K562 (cell line): Measurements from ENCODE around the gene GFRA1. TPM values are rescaled to one million over a fixed set of nuclear protein-coding genes. Genes with fewer than 3 reads are reported as not detected.

Experiments
- ATAC-seq: fragments of 200-7000 bp; cut with Tn5 transposase; 3 replicates; pipeline ENCODE4 v1.9.1; 2020; ENCODE audit warnings: moderate library complexity
- BruUV-seq: library from RNA; stranded (reverse); fragments of 400-500 nt; replicated peaks from 2 replicates; lab custom pipeline; 2021; lab: Mats Ljungman, UMichigan
- CTCF ChIA-PET: fragments of 300-600 bp; formaldehyde crosslinking; extraction: SDS; loops from one replicate; lab custom pipeline; 2021; ENCODE audit warnings: low intra/inter-chr PET ratio; lab: Yijun Ruan, JAX
- POLR2A ChIA-PET: fragments of 300-600, 350-650 bp; sonication (Branson Sonifier 250); formaldehyde crosslinking; extraction: SDS; loops from one replicate; lab custom pipeline; 2021; ENCODE audit warnings: antibody characterized with exemption, inconsistent platforms; lab: Yijun Ruan, JAX
- DNase-seq, 4 experiments: peaks; one replicate each; pipeline versions ENCODE4 v3.0.0 to v3.0.0-alpha.2; 2011 to 2018; ENCODE audit warnings: low spot score in 3 of 4, mixed read lengths in 3 of 4; ENCODE audit errors: extremely low read depth in 1 of 4
- FAIRE-seq: peaks from 2 replicates; lab custom pipeline; 2011; peaks lifted over from hg19 to GRCh38; lab: Jason Lieb, UNC
- H2AFZ ChIP-seq: 2 replicates; pipeline ENCODE4 v1.6.0; 2011; ENCODE audit warnings: low read depth, low read length, control low read depth, inconsistent platforms
- H3K27ac ChIP-seq: fragments of 200-600 bp; 3 replicates; pipeline ENCODE4 v1.8.0; 2011; ENCODE audit warnings: low read depth, mild to moderate bottlenecking, control low read depth, inconsistent platforms, low read length, moderate library complexity, mixed read lengths; ENCODE audit errors: extremely low read depth
- H3K27me3 ChIP-seq, 2 experiments: fragments of 300-600 bp in 1 of 2; 2 replicates in 1 of 2; 3 replicates in 1 of 2; pipeline versions ENCODE4 v1.6.0 to v1.8.0; 2011; ENCODE audit warnings: inconsistent platforms in 2 of 2, low read length in 2 of 2, mild to moderate bottlenecking in 1 of 2, mixed read lengths in 1 of 2, moderate library complexity in 1 of 2; ENCODE audit not compliant: control insufficient read depth in 2 of 2, insufficient read depth in 2 of 2
- H3K36me3 ChIP-seq: fragments of 300-600 bp; 3 replicates; pipeline ENCODE4 v1.8.0; 2011; ENCODE audit warnings: mild to moderate bottlenecking, low read length, inconsistent platforms; ENCODE audit not compliant: control insufficient read depth, insufficient read depth
- H3K4me1 ChIP-seq, 2 experiments: fragments of 200-600 bp in 1 of 2; replicated peaks in 1 of 2; 2 replicates in 1 of 2; 3 replicates in 1 of 2; pipeline versions ENCODE4 v1.5.1 to v1.8.0; 2011; ENCODE audit warnings: inconsistent platforms in 2 of 2, low read length in 2 of 2, mild to moderate bottlenecking in 1 of 2, mixed read lengths in 1 of 2, moderate library complexity in 1 of 2; ENCODE audit not compliant: control insufficient read depth in 2 of 2, insufficient read depth in 2 of 2
- H3K4me2 ChIP-seq: 2 replicates; pipeline ENCODE4 v1.6.1; 2011; ENCODE audit warnings: low read length, control low read depth, inconsistent platforms, mixed read lengths; ENCODE audit not compliant: insufficient read depth
- H3K4me3 ChIP-seq: fragments of 200-600 bp; sonication (generic), shearing (Covaris generic); 2 replicates; pipeline ENCODE4 v1.5.1; 2016; ENCODE audit warnings: control low read depth, inconsistent platforms
- H3K79me2 ChIP-seq: fragments of 200-600 bp; 3 replicates; pipeline ENCODE4 v1.8.0; 2011; ENCODE audit warnings: low read length, inconsistent platforms; ENCODE audit not compliant: control insufficient read depth, insufficient read depth
- H3K9ac ChIP-seq, 2 experiments: 2 replicates each; pipeline versions ENCODE4 v1.6.0 to v1.6.1; 2011; ENCODE audit warnings: low read depth in 2 of 2, low read length in 2 of 2, control low read depth in 1 of 2, inconsistent platforms in 1 of 2, mild to moderate bottlenecking in 1 of 2, mixed read lengths in 1 of 2; ENCODE audit not compliant: insufficient read depth in 1 of 2
- H3K9me1 ChIP-seq: one replicate; pipeline ENCODE4 v1.6.0; 2011; ENCODE audit warnings: inconsistent platforms, mild to moderate bottlenecking, low read length, moderate library complexity; ENCODE audit not compliant: control insufficient read depth, insufficient read depth
- H3K9me3 ChIP-seq: replicated peaks from 2 replicates; pipeline ENCODE4 v1.5.1; 2011; ENCODE audit warnings: low read depth, low read length, inconsistent platforms; ENCODE audit not compliant: control insufficient read depth, insufficient read depth
- H4K20me1 ChIP-seq: replicated peaks from 2 replicates; pipeline ENCODE4 v1.6.1; 2011; ENCODE audit warnings: low read length, inconsistent platforms, mixed read lengths; ENCODE audit not compliant: control insufficient read depth, insufficient read depth
- CGGBP1 ChIP-seq: fragments of 250-450 bp; sonication (Bioruptor Pico); IDR thresholded peaks from 2 replicates; pipeline ENCODE4 v1.9.0; 2021; ENCODE audit warnings: mild to moderate bottlenecking
- GTF2A2 ChIP-seq: IDR thresholded peaks from 2 replicates; pipeline ENCODE4 v1.6.1; 2016; ENCODE audit warnings: mild to moderate bottlenecking, missing genetic modification characterization, missing compliant biosample characterization
- HNRNPUL1 ChIP-seq: fragments of 200-400 bp; formaldehyde crosslinking; IDR thresholded peaks from 2 replicates; pipeline ENCODE4 v1.6.1; 2017; ENCODE audit warnings: low read length
- IRF1 ChIP-seq: sonication (generic); formaldehyde crosslinking; IDR thresholded peaks from 2 replicates; pipeline ENCODE4 v1.8.0; 2022; ENCODE audit warnings: missing genetic modification reagents, mild to moderate bottlenecking, borderline replicate concordance
- NEUROD1 ChIP-seq: fragments of 150-350 bp; IDR thresholded peaks from 2 replicates; pipeline ENCODE4 v1.6.1; 2014; ENCODE audit warnings: borderline replicate concordance, low read length, low read depth; ENCODE audit not compliant: partially characterized antibody
- RHOXF2B ChIP-seq: fragments of 250-450 bp; sonication (Bioruptor Pico); conservative IDR thresholded peaks from 2 replicates; pipeline ENCODE4 v1.5.1; 2021
- THRAP3 ChIP-seq: fragments of 450-650 bp; IDR thresholded peaks from 2 replicates; pipeline ENCODE4 v1.6.1; 2016; ENCODE audit warnings: mild to moderate bottlenecking, inconsistent platforms, borderline replicate concordance
- WGBS: fragments of 100-300 bp; shearing (Covaris generic); methylation state at CpG from one replicate; pipeline ENCODE4 v1.1.6; 2016; ENCODE audit warnings: low coverage, mixed read lengths; ENCODE audit not compliant: insufficient coverage; ENCODE audit errors: missing lambda C conversion rate; 5-methylcytosine and 5-hydroxymethylcytosine counted together
- in situ Hi-C: fragments of 300-500 bp; cut with MboI; formaldehyde crosslinking; loops from 4 replicates; pipeline ENCODE4 v1.15.0; 2018; ENCODE audit warnings: inconsistent platforms, mixed read lengths
- intact Hi-C: fragments of 100-400 bp; cut with micrococcal nuclease; formaldehyde crosslinking; loops from 2 replicates; pipeline ENCODE4 v1.14.2; 2022
- polyA plus RNA-seq, 8 experiments: library from polyadenylated mRNA; depleted of rRNA in 4 of 8; stranded (reverse) in 5 of 8; unstranded in 3 of 8; fragments of >200 nt; fragmentation: Nextera tagmentation in 2 of 8; fragmentation: Illumina TruSeq in 1 of 8; extraction: Ambion mirVana in 2 of 8; extraction: Trizol in 1 of 8; gene quantifications; 2 replicates each; pipeline versions ENCODE4 v1.2.1 to v1.2.3, GENCODE V29; 2011 to 2014; ENCODE audit warnings: inconsistent platforms in 1 of 8, missing spikeins in 1 of 8
- total RNA-seq, 7 experiments: library from RNA; depleted of rRNA in 6 of 7; stranded (reverse); fragments of >200 nt in 6 of 7; fragmentation: Illumina TruSeq in 2 of 7; extraction: Trizol in 2 of 7; gene quantifications; 2 replicates each; pipeline versions ENCODE4 v1.2.1 to v1.2.3, GENCODE V29; 2011 to 2021; ENCODE audit warnings: low replicate concordance in 1 of 7

GFRA1 gene
- total and polyA plus RNA-seq, 9 of the 15 experiments (the other 6 are each of a cell fraction or from before 2014, with no cell fraction given): 0.04 TPM; not detected in 8

GRCh38 chr10:116194061-116194460, 78.9 kb downstream of the GFRA1 start (continued):
- no peak for TF ChIP-seq IRF1
- TF ChIP-seq GTF2A2: no peak
- no peak for TF ChIP-seq RHOXF2B (CRISPR knock-in tag)
- no peak for TF ChIP-seq THRAP3
- no peak for TF ChIP-seq NEUROD1
- TF ChIP-seq HNRNPUL1: no peak

- no peaks in the 10 kb centered on the region for H4K20me1 ChIP-seq
- BruUV-seq: no TSS peak
- POLR2A ChIA-PET: no interaction called here
Observed at GRCh38 chr10:116190883-116191282, 82.1 kb downstream of the GFRA1 start.

More at GRCh38 chr10:116190883-116191282, 82.1 kb downstream of the GFRA1 start:
- H3K36me3 ChIP-seq: no peaks in the 10 kb centered on the region
- H2AFZ ChIP-seq: no peak overlapping the region
- CTCF ChIA-PET: no interaction called here
- no peak for TF ChIP-seq CGGBP1 (CRISPR knock-in tag)
- no peak for ATAC-seq
- H3K27me3 ChIP-seq: no peaks in the 10 kb centered on the region
- no peak overlapping the region for H3K4me3 ChIP-seq
- H3K9ac ChIP-seq: no peak overlapping the region
- no peaks in the 10 kb centered on the region for H3K79me2 ChIP-seq
- WGBS: 0% methylated on average over 2 of the region's 2 CpGs
- FAIRE-seq: no peak
- no peak for DNase-seq
- H3K27ac ChIP-seq: no peak overlapping the region
- H3K4me2 ChIP-seq: no peak overlapping the region
- H3K9me1 ChIP-seq: no peaks in the 10 kb centered on the region
- H3K9me3 ChIP-seq: no peaks in the 10 kb centered on the region
- H3K4me1 ChIP-seq: no peaks in the 10 kb centered on the region
- in situ Hi-C loops: no loop called here
- intact Hi-C loops: no loop called here
